HEK293T (cell line): Measurements from ENCODE around the gene TAF11L2.
"Not testable (repeated sequence)": the region's sequence is repeated elsewhere in the genome, so short reads cannot be mapped to it uniquely, and the experiment has no call there.

Experiments used
- CTCF ChIA-PET: fragments of 350-600 bp; formaldehyde crosslinking; extraction: SDS; loops from one replicate; lab custom pipeline; 2021; ENCODE audit warnings: antibody characterized with exemption, inconsistent platforms; lab: Yijun Ruan, JAX
- POLR2A ChIA-PET: fragments of 350-600 bp; formaldehyde crosslinking; extraction: SDS; loops from one replicate; lab custom pipeline; 2020; ENCODE audit warnings: antibody characterized with exemption, inconsistent platforms; lab: Yijun Ruan, JAX
- DNase-seq: peaks from one replicate; pipeline ENCODE4 v3.0.0; 2012; ENCODE audit warnings: mixed read lengths; ENCODE audit errors: extremely low spot score
- ARNT ChIP-seq: fragments of 450-650 bp; IDR thresholded peaks from 2 replicates; pipeline ENCODE4 v1.6.1; 2017; ENCODE audit warnings: mild to moderate bottlenecking
- BHLHE40 ChIP-seq: fragments of 450-650 bp; IDR thresholded peaks from 2 replicates; pipeline ENCODE4 v1.6.1; 2016; ENCODE audit warnings: mild to moderate bottlenecking, moderate library complexity, borderline replicate concordance
- CTBP1 ChIP-seq: fragments of 450-650 bp; IDR thresholded peaks from 2 replicates; pipeline ENCODE4 v1.6.1; 2016; ENCODE audit warnings: borderline replicate concordance
- ELF4 ChIP-seq: fragments of 450-650 bp; IDR thresholded peaks from 2 replicates; pipeline ENCODE4 v1.6.1; 2017; ENCODE audit warnings: antibody characterized with exemption
- FOXA1 ChIP-seq: fragments of 450-650 bp; IDR thresholded peaks from 2 replicates; pipeline ENCODE4 v1.6.1; 2016; ENCODE audit warnings: mild to moderate bottlenecking
- FOXK2 ChIP-seq: fragments of 450-650 bp; IDR thresholded peaks from 2 replicates; pipeline ENCODE4 v1.6.1; 2016; ENCODE audit warnings: mild to moderate bottlenecking
- FOXM1 ChIP-seq: fragments of 450-650 bp; IDR thresholded peaks from 2 replicates; pipeline ENCODE4 v1.6.1; 2017; ENCODE audit warnings: mild to moderate bottlenecking, borderline replicate concordance
- HDGF ChIP-seq: fragments of 450-650 bp; IDR thresholded peaks from 2 replicates; pipeline ENCODE4 v1.6.1; 2017; ENCODE audit warnings: antibody characterized with exemption, borderline replicate concordance
- L3MBTL2 ChIP-seq: fragments of 450-650 bp; conservative IDR thresholded peaks from 2 replicates; pipeline ENCODE4 v1.6.1; 2016; ENCODE audit warnings: mild to moderate bottlenecking
- LEF1 ChIP-seq: fragments of 450-650 bp; IDR thresholded peaks from 2 replicates; pipeline ENCODE4 v1.6.1; 2017; ENCODE audit warnings: mild to moderate bottlenecking, borderline replicate concordance
- NFRKB ChIP-seq: fragments of 450-650 bp; IDR thresholded peaks from 2 replicates; pipeline ENCODE4 v1.6.1; 2016; ENCODE audit warnings: mild to moderate bottlenecking, moderate library complexity
- SP1 ChIP-seq: fragments of 450-650 bp; IDR thresholded peaks from 2 replicates; pipeline ENCODE4 v1.6.1; 2017
- SUZ12 ChIP-seq: fragments of 450-650 bp; IDR thresholded peaks from 2 replicates; pipeline ENCODE4 v1.6.1; 2016; ENCODE audit warnings: mild to moderate bottlenecking
- TARDBP ChIP-seq: fragments of 450-650 bp; IDR thresholded peaks from 2 replicates; pipeline ENCODE4 v1.6.1; 2016
- ZNF384 ChIP-seq: fragments of 450-650 bp; IDR thresholded peaks from 2 replicates; pipeline ENCODE4 v1.6.1; 2016
- TF ChIP-seq, protein P1 (sequence below): fragments of 450-650 bp; IDR thresholded peaks from 2 replicates; pipeline ENCODE4 v1.6.1; 2016

TAF11L2 gene

DNA sequence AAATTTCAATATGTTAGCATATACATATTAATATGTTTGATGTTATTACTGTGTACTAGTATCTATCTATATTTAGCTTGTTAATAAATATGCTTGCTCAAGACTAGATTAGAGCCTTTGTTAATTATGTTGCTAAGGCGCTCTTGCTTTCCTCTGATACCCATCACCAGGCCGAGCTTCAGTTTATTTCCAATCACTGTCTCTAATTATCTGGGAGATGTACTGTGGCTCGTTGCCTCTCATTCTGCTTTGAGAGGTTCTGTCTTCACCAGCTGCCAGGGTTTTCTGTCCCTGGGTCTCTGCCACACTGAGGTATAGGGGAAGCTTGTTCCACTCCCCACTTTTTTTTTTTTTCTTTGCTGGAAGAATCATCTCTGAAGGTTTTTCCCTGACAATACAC, 21.0 kb upstream of the TAF11L2 start:
- CTCF ChIA-PET, result no interaction called here
- DNase-seq, result no peak
- POLR2A ChIA-PET, result no interaction called here
- no peak for TF ChIP-seq TARDBP

DNA sequence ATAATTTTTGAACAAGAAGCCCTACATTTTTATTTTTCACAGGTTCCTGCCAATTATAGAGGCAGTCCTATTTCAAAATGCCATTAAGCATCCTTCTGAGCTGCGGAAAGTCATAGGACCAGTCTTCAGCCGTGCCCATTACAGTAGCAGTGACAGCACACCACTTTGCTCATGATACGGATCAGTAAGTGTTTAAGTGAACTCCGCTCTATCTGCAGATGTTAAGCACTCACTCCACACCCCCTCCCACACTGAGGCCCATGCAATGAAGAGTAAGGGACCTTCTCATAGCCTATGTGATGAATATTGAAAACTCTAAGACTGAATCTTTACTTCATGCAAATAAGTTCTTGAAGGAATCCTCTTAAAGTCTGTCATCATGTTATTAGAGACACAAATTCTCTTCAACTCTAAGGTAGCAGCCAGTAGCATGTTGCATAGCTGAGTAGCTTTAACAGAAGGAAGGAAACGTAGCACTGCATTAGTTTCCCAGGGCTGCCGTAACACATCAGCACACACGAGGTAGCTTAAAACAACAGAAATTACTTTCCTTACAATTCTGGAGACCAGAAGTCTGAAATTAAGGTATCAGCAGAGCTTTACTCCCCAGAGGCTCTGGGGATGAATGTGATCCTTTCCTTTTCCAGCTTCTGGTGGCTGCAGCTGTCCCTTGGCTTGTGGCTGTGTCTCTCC, 20.3 kb upstream of the TAF11L2 start:
- CTCF ChIA-PET, result no interaction called here
- POLR2A ChIA-PET, result no interaction called here
- no peak for DNase-seq
- no peak for TF ChIP-seq SP1
- TF ChIP-seq SUZ12, result no peak
- no peak for TF ChIP-seq NFRKB
- TF ChIP-seq FOXK2, result no peak
- no peak for TF ChIP-seq BHLHE40
- TF ChIP-seq, protein P1, sequence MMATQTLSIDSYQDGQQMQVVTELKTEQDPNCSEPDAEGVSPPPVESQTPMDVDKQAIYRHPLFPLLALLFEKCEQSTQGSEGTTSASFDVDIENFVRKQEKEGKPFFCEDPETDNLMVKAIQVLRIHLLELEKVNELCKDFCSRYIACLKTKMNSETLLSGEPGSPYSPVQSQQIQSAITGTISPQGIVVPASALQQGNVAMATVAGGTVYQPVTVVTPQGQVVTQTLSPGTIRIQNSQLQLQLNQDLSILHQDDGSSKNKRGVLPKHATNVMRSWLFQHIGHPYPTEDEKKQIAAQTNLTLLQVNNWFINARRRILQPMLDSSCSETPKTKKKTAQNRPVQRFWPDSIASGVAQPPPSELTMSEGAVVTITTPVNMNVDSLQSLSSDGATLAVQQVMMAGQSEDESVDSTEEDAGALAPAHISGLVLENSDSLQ, result no peak
- TF ChIP-seq FOXM1, result no peak
- TF ChIP-seq ZNF384, result no peak
- TF ChIP-seq LEF1, result no peak
- no peak for TF ChIP-seq ARNT

DNA sequence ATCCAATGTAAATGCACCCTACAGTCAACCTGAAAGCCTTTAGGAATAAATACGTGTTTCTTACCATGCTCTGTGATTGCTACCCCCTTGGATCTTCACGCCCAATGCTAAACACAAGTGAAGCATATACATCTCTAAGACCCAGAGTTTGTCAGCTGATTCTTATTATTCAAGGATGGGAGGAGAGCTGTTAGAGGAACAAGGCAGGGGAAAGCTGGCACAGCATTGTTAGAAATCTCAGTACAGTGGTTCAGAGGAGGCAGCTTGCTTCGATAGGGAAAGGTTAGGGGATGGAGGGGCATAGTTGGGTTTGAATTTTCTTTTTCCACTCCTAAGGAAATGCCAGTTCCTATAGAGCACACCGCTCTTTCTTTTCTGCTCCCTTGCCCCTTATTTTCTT, 16.7 kb upstream of the TAF11L2 start:
- ChIA-PET CTCF (interaction anchor here (0.7 kb wide), 1 partner anchor 9 kb away, joined by 3 read pairs; no protein-coding TSS in a partner anchor), POLR2A (no interaction called here)
- TF ChIP-seq ARNT (no peak), TARDBP (no peak), FOXA1 (no peak)
- DNase-seq, result no peak

DNA sequence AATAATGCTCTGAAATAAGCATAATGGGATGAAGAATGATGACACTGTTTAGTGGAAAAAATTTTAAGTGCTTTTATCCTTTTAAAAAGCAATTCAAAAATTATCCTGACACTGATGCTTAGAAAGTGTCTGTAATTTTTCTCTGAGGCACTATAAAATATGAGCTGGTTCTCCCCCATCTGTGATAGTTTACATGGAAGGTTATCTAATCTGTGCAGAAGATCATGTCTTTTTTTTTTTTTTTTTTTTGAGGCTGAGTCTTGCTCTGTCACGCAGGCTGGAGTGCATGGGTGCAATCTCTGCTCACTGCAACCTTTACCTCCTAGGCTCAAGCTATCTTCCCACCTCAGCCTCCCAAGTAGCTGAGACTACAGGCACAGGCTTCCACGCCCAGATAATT, 15.2 kb upstream of the TAF11L2 start:
- no peak for DNase-seq
- CTCF ChIA-PET, result no interaction called here
- POLR2A ChIA-PET, result no interaction called here
- no peak for TF ChIP-seq HDGF
- TF ChIP-seq FOXK2, result no peak
- TF ChIP-seq TARDBP, result no peak
- no peak for TF ChIP-seq BHLHE40
- TF ChIP-seq FOXA1, result no peak
- TF ChIP-seq ARNT, result no peak
- TF ChIP-seq, protein P1, result no peak
- TF ChIP-seq ELF4, result no peak
- no peak for TF ChIP-seq NFRKB
- TF ChIP-seq SUZ12, result no peak
- TF ChIP-seq SP1, result no peak

DNA sequence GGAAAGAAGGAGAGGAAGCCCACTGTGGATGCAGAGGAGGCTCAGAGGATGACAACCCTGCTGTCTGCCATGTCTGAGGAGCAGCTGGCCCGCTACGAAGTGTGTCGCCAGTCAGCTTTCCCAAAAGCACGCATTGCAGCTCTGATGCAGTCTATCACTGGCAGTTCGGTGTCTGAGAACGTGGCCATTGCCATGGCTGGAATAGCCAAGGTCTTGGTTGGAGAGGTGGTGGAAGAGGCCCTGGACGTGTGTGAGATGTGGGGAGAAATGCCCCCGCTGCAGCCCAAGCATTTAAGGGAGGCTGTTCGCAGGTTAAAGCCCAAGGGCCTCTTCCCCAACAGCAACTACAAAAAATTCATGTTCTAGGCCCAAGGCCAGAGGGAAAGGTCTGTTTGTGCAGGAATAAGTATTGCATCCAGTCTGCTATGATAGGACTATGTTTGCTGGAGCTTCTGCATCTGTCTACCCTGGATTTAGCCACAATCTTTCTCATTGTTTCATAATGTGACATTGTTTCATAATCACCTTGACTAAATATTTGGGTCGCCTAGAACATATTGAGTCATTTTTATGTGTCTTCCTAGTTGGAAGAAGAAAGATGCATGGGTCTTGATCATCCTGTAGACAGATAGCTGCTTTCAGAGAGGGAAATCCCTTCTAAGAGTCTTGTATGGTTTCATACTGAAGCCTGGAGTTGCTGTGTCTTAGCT, 11.4 kb upstream of the TAF11L2 start:
- CTCF ChIA-PET, DNase-seq, POLR2A ChIA-PET: not testable (repeated sequence)

DNA sequence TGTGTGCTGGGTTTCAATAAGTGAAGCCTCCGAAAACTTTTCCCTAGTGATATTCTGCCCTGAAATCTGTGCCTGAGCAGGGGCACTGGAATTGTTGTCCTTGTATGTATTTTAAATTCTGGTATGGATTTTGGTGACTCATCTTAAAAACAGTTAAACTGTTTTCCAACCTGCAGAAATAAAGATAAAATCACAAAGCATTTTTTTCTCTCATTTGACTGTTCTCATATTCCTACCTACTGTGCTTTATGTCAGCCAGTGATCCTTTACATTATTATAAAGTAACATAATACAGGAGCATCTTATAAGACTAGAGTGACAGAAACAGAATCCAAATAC, 10.9 kb upstream of the TAF11L2 start:
- ChIA-PET CTCF (no interaction called here), POLR2A (no interaction called here)
- DNase-seq, result no peak
- TF ChIP-seq SP1 (no peak), ELF4 (no peak), FOXM1 (no peak), SUZ12 (no peak)

DNA sequence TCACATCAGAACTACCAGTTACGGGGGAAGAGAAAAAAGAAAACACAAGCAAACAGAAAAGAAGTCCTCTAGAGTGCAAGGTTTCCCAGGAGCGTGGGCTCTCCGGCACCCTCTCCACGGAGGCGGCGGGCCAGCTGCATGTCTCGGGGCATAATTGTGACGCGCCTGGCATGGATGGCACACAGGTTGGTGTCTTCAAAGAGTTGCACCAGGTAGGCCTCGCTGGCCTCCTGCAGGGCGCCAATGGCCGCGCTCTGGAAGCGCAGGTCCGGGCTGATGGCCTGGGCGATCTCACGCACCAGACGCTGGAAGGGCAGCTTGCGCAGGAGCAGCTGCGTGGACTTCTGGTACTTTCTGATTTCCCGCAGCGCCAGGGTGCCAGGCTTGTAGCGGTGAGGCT, 6.8 kb upstream of the TAF11L2 start:
- CTCF ChIA-PET, POLR2A ChIA-PET, DNase-seq: not testable (repeated sequence)

DNA sequence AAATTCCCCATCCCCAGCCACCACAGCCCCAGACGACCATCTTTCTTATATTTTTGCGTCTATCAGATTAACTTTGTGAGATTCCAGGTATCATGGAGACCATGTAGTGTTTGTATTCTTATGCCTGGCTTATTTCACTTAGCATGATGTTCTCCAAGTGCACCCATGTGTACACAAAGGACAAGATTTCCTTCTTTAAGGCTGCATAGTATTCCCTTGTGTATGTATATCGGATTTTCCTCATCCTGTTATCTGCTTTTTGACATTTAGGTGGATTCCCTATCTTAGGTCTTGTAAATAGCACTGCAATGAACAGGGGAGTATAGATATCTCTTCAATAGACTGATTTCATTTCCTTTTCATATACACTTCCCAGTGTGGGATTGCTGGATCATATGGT, 5.3 kb upstream of the TAF11L2 start:
- DNase-seq, result no peak
- ChIA-PET POLR2A (no interaction called here), CTCF (no interaction called here)
- TF ChIP-seq ARNT (no peak), SP1 (no peak), SUZ12 (no peak), LEF1 (no peak), ZNF384 (no peak), CTBP1 (no peak), L3MBTL2 (no peak), FOXK2 (no peak)
- TF ChIP-seq, protein P1, result no peak
